Calu3 (cell line): ENCODE data around the gene BCR. TPM values are rescaled to one million over a fixed set of nuclear protein-coding genes. Genes with fewer than 3 reads are reported as not detected.

Source experiments
- BruUV-seq: library from RNA; stranded (reverse); fragments of 400-500 nt; replicated peaks from 2 replicates; lab custom pipeline; 2021; lab: Mats Ljungman, UMichigan
- CTCF ChIA-PET: fragments of 300-600 bp; sonication (Branson Sonifier 250); formaldehyde crosslinking; loops from one replicate; lab custom pipeline; 2022; ENCODE audit warnings: antibody characterized with exemption; lab: Charles Lee
- DNase-seq: peaks from one replicate; pipeline ENCODE4 v3.0.0; 2022
- H3K27ac Mint-ChIP-seq: one replicate; pipeline ENCODE4 v1.8.0; 2022; ENCODE audit warnings: mixed read lengths; ENCODE audit not compliant: unreplicated experiment
- H3K27me3 Mint-ChIP-seq: one replicate; pipeline ENCODE4 v1.8.0; 2022; ENCODE audit warnings: mixed read lengths; ENCODE audit not compliant: unreplicated experiment
- H3K36me3 Mint-ChIP-seq: one replicate; pipeline ENCODE4 v1.8.0; 2022; ENCODE audit warnings: mild to moderate bottlenecking, moderate library complexity, mixed read lengths; ENCODE audit not compliant: insufficient read depth, unreplicated experiment
- H3K4me1 Mint-ChIP-seq: one replicate; pipeline ENCODE4 v1.8.0; 2022; ENCODE audit warnings: mild to moderate bottlenecking, low read depth, mixed read lengths; ENCODE audit not compliant: unreplicated experiment
- H3K4me3 Mint-ChIP-seq: one replicate; pipeline ENCODE4 v1.8.0; 2022; ENCODE audit warnings: mild to moderate bottlenecking, low read depth, moderate library complexity, mixed read lengths; ENCODE audit not compliant: unreplicated experiment
- H3K9me3 Mint-ChIP-seq: one replicate; pipeline ENCODE4 v1.8.0; 2022; ENCODE audit warnings: low read depth, mixed read lengths; ENCODE audit not compliant: unreplicated experiment
- intact Hi-C: fragments of 100-400 bp; cut with micrococcal nuclease; formaldehyde crosslinking; loops from one replicate; pipeline ENCODE4 v1.10.0; 2022; ENCODE audit not compliant: unreplicated experiment
- total RNA-seq: library from RNA; stranded (reverse); gene quantifications from 2 replicates; pipeline ENCODE4 v1.2.3, GENCODE V29; 2022
- TF ChIP-seq, protein P1 (sequence below): fragments of 200-600 bp; IDR thresholded peaks from one replicate; pipeline ENCODE4 v1.8.0; 2022; ENCODE audit warnings: antibody characterized with exemption; ENCODE audit not compliant: unreplicated experiment

Gene BCR
- total RNA-seq, 1 experiment from 2014 or later = 83.6 TPM

DNA sequence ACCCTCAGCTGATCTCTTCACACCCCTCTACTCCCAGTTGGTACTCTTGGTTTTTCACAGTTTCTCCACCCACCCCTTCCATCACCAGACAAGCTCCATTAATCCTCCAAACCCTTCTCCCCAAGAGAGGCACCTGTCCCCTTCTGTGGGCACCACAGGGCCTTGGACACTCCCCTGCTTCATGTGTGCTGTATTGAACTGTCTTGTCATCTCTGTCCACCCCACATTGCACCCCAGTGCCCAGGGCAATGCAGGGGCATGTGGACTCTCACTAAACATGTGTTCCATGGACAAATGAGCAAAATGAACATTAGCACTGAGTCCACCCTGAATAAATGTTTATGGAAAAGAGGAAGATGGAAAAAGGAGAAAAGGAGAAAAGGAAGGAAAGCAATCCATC lies 181.4 kb downstream of the BCR start:
- H3K9me3 Mint-ChIP-seq = no peaks in the 10 kb centered on the region
- no TSS peak for BruUV-seq
- peaks cover 78% of the 10 kb centered on the region for H3K27me3 Mint-ChIP-seq
- H3K4me3 Mint-ChIP-seq = no peak overlapping the region
- TF ChIP-seq, protein P1, sequence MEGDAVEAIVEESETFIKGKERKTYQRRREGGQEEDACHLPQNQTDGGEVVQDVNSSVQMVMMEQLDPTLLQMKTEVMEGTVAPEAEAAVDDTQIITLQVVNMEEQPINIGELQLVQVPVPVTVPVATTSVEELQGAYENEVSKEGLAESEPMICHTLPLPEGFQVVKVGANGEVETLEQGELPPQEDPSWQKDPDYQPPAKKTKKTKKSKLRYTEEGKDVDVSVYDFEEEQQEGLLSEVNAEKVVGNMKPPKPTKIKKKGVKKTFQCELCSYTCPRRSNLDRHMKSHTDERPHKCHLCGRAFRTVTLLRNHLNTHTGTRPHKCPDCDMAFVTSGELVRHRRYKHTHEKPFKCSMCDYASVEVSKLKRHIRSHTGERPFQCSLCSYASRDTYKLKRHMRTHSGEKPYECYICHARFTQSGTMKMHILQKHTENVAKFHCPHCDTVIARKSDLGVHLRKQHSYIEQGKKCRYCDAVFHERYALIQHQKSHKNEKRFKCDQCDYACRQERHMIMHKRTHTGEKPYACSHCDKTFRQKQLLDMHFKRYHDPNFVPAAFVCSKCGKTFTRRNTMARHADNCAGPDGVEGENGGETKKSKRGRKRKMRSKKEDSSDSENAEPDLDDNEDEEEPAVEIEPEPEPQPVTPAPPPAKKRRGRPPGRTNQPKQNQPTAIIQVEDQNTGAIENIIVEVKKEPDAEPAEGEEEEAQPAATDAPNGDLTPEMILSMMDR = no peak
- CTCF ChIA-PET = no interaction called here
- no peak overlapping the region for H3K27ac Mint-ChIP-seq
- H3K36me3 Mint-ChIP-seq = no peaks in the 10 kb centered on the region
- H3K4me1 Mint-ChIP-seq = no peaks in the 10 kb centered on the region
- intact Hi-C loops = no loop called here
- DNase-seq = no peak

DNA sequence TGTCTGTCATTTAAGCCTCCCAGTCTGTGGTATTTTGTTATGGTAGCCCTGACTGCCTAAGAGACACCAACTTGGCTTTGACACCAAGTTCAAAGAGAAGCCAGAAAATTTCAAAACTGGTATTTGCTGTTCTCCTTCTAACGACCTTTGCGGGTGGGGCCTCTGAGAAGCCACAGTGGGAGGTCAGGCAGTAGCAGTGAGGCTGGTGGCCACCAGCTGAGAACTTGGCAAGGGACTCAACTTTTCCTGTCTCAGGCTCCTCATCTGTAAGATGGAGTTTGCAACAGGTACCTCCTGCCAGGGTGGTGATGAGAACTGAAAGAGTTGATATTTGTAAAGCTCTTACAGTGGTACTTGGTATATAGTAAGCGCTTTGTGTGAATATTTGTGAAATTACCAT lies 183.4 kb downstream of the BCR start:
- TF ChIP-seq, protein P1 = no peak
- Mint-ChIP-seq H3K36me3 (no peaks in the 10 kb centered on the region), H3K27me3 (peaks cover 86% of the 10 kb centered on the region), H3K27ac (no peak overlapping the region), H3K9me3 (no peaks in the 10 kb centered on the region), H3K4me3 (no peak overlapping the region), H3K4me1 (no peaks in the 10 kb centered on the region)
- BruUV-seq = no TSS peak
- intact Hi-C loops = no loop called here
- no peak for DNase-seq
- CTCF ChIA-PET = no interaction called here

DNA sequence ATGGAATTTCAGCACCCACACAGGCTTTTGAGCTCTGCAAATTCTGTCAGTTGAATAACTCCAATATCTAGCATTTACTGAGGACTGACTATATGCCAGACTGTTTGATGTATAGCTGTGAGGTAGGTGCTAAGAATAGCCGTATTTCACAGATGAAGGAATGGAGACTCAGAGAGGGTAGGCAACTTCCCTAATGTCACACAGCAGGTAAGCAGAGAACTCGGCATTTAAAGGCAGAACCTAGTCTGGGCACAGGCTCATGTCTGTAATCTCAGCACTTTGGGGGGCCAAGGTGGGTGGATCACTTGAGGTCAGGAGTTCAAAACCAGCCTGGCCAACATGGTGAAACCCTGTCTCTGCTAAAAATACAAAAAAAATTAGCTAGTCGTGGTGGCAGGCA lies 184.1 kb downstream of the BCR start:
- Mint-ChIP-seq H3K27me3 (peaks cover 86% of the 10 kb centered on the region), H3K4me3 (no peak overlapping the region), H3K36me3 (no peaks in the 10 kb centered on the region), H3K27ac (no peak overlapping the region), H3K9me3 (no peaks in the 10 kb centered on the region), H3K4me1 (no peaks in the 10 kb centered on the region)
- CTCF ChIA-PET = no interaction called here
- no peak for DNase-seq
- TF ChIP-seq, protein P1 = no peak
- no TSS peak for BruUV-seq
- intact Hi-C loops = no loop called here

DNA sequence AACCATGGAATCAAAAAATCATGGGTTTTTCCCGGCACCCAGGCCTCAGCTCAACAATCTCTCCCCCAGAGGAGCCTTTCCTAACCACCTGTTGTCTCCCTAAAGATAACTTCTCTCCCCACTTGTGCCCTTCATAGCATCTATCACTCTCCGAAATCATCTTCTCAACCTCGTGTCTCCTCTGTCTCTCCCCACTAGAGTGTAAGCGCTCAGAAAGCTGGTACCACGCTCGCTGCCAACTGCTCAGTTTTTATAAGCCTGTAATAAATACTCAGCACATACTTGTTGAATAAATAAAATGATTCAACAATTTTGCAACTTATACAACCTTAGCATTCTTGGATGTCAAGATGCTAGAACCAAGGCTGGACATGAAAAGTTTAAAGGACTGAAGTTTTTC lies 185.2 kb downstream of the BCR start:
- TF ChIP-seq, protein P1 = no peak
- H3K36me3 Mint-ChIP-seq = no peaks in the 10 kb centered on the region
- intact Hi-C loops = no loop called here
- no peak overlapping the region for H3K4me3 Mint-ChIP-seq
- no peaks in the 10 kb centered on the region for H3K9me3 Mint-ChIP-seq
- CTCF ChIA-PET = no interaction called here
- peaks cover 86% of the 10 kb centered on the region for H3K27me3 Mint-ChIP-seq
- H3K27ac Mint-ChIP-seq = no peak overlapping the region
- BruUV-seq = no TSS peak
- H3K4me1 Mint-ChIP-seq = no peaks in the 10 kb centered on the region
- DNase-seq = no peak
